ENCODE measurements around the gene PIBF1. TPM values are rescaled to one million over a fixed set of nuclear protein-coding genes. Genes with fewer than 3 reads are reported as not detected.

The PIBF1 gene
- total and polyA plus RNA-seq, 2 of the 4 experiments (the other 2 are of a cell fraction): 5.1 to 13.3 TPM

GRCh38 chr13:73058736-73059459, 277.0 kb downstream of the PIBF1 start, which contains the start of gene KLF5:
TSS of gene KLF5 (plus strand) at chr13:73059005. CDS start at chr13:73059328, 323 bp downstream.
- BruUV-seq (replicated peaks): no TSS peak
- CTCF ChIA-PET: interaction anchor here (0.5 to 1.0 kb wide), 3 partner anchors 13 to 121 kb away, joined by 3 to 4 read pairs (median 3); no protein-coding TSS in a partner anchor
- dilution Hi-C loops (cut with HindIII; ENCODE audit: low sequenced_read_pairs, unreplicated experiment): no loop called here
- TF ChIP-seq USF2 (IDR thresholded peaks at IDR 0.05; ENCODE audit: low read depth, low read length) (no peak), CHD1 (IDR thresholded peaks at IDR 0.05; ENCODE audit: low read depth, low read length) (no peak), RFX5 (IDR thresholded peaks at IDR 0.05; ENCODE audit: low read depth, low read length) (no peak), MAZ (IDR thresholded peaks at IDR 0.05; ENCODE audit: borderline replicate concordance, low read depth, low read length) (peak; percentile 48; the same call in 1 of the 2 replicates), ELK1 (IDR thresholded peaks at IDR 0.05; ENCODE audit: borderline replicate concordance, low read depth, low read length) (no peak), CEBPB (IDR thresholded peaks at IDR 0.05; ENCODE audit: low read depth, low read length) (no peak), FOS (IDR thresholded peaks at IDR 0.05; ENCODE audit: low read depth, low read length) (peak; percentile 71; the same call in 1 of the 2 replicates), SMC3 (IDR thresholded peaks at IDR 0.05; ENCODE audit: low read depth, low read length) (no peak), NFE2L2 (IDR thresholded peaks at IDR 0.05; ENCODE audit: low read depth, low read length) (no peak), MXI1 (IDR thresholded peaks at IDR 0.05; ENCODE audit: borderline replicate concordance, low read depth, low read length) (peak; percentile 98), MAFK (IDR thresholded peaks at IDR 0.05; ENCODE audit: low read depth, low read length) (no peak), BHLHE40 (IDR thresholded peaks at IDR 0.05; ENCODE audit: low read depth, low read length) (no peak), CTCF (conservative IDR thresholded peaks at IDR 0.05; ENCODE audit: low read depth, low read length) (no peak; the same call in 1 of the 2 replicates)

More at GRCh38 chr13:73058736-73059459, 277.0 kb downstream of the PIBF1 start, which contains the start of gene KLF5:
- DNase-seq (peak; percentile 89), ATAC-seq (ENCODE audit: low read depth) (peak; percentile 96)
- peak within 1 kb of the TSS in 1 of 2 experiments; percentile 53; a peak in 1 of 4 replicates for H4K8ac ChIP-seq (ENCODE audit: low read depth in 2 of 2, low read length in 2 of 2)
- peaks cover 5% of the 10 kb centered on the region for H3K4me1 ChIP-seq (ENCODE audit: control insufficient read depth, insufficient read depth, low read length)
- no peaks in the 10 kb centered on the region for H4K20me1 ChIP-seq (ENCODE audit: insufficient read depth, low read length)
- WGBS, 2 experiments (ENCODE audit: extremely low coverage in 2 of 2, insufficient read length in 1 of 2): 0% methylated on average over 30 of the region's 93 CpGs; no CpG with 5 or more reads in 1 of the 2 experiments
- 0 out of 2 replicates have a peak, but pooled peaks cover 3% of the 10 kb centered on the region for H3K9me1 ChIP-seq (ENCODE audit: insufficient read depth, low read length)
- no peak within 1 kb of the TSS for H2AK5ac ChIP-seq (ENCODE audit: low read depth, low read length)
- peak within 1 kb of the TSS; percentile 93 for H2AFZ ChIP-seq (replicated peaks; ENCODE audit: low read length, poor library complexity)
- peak within 1 kb of the TSS; percentile 45; the same call in 1 of the 3 replicates for H2BK15ac ChIP-seq (ENCODE audit: low read depth, low read length)
- H3K79me1 ChIP-seq (ENCODE audit: low read depth in 1 of 2, low read length in 2 of 2): peaks cover 15 to 24% of the 10 kb centered on the region in 2 experiments
- peak within 1 kb of the TSS; percentile 43 for H4K91ac ChIP-seq (ENCODE audit: insufficient read depth, low read depth, low read length)
- intact Hi-C loops (cut with micrococcal nuclease): loop anchor here (1.0 to 10.0 kb wide), 3 partner anchors 276 to 649 kb away; no protein-coding TSS in a partner anchor
- peak within 1 kb of the TSS; percentile 76 for H3K18ac ChIP-seq (ENCODE audit: low read depth, low read length)
- peak within 1 kb of the TSS; percentile 76 for H2BK5ac ChIP-seq (ENCODE audit: low read depth, low read length, poor library complexity, severe bottlenecking)
- H3K27me3 ChIP-seq (ENCODE audit: control insufficient read depth, insufficient read depth, low read length): no peaks in the 10 kb centered on the region
- peak within 1 kb of the TSS; percentile 59; the same call in 1 of the 2 replicates for H3K56ac ChIP-seq (ENCODE audit: extremely low read depth, insufficient read depth, low read length)
- H3K9me3 ChIP-seq (ENCODE audit: control insufficient read depth, insufficient read depth, low read length): no peaks in the 10 kb centered on the region
- peak within 1 kb of the TSS; percentile 85 for H3K23ac ChIP-seq (ENCODE audit: low read depth, low read length)
- H4K5ac ChIP-seq (ENCODE audit: low read depth, low read length): peak within 1 kb of the TSS; percentile 41; the same call in 1 of the 2 replicates
- peak within 1 kb of the TSS; percentile 70 for H3K27ac ChIP-seq (ENCODE audit: insufficient read depth, low read length)
- H3K36me3 ChIP-seq (ENCODE audit: control insufficient read depth, insufficient read depth, low read length): peaks cover 5% of the 10 kb centered on the region
- peak within 1 kb of the TSS; percentile 52 for H3K9ac ChIP-seq (ENCODE audit: low read depth, low read length)
- peak within 1 kb of the TSS; percentile 91 for H3K4me3 ChIP-seq (ENCODE audit: insufficient read depth, low read depth, low read length)
- H2AK9ac ChIP-seq (replicated peaks; ENCODE audit: low read depth, low read length, poor library complexity): peak within 1 kb of the TSS; percentile 76
- H3K4me2 ChIP-seq (ENCODE audit: low read depth, low read length): peak within 1 kb of the TSS; percentile 97
- H3K4ac ChIP-seq (ENCODE audit: low read depth, low read length): peak within 1 kb of the TSS; percentile 61
- POLR2A ChIA-PET (ENCODE audit: unreplicated experiment): interaction anchor here (0.6 kb wide), 3 partner anchors 11 to 23 kb away, joined by 3 to 9 read pairs (median 3); no protein-coding TSS in a partner anchor
- H3K14ac ChIP-seq (replicated peaks; ENCODE audit: low read depth, low read length): peak within 1 kb of the TSS; percentile 90; the same call in 1 of the 2 replicates
- no peak within 1 kb of the TSS for H2BK20ac ChIP-seq (ENCODE audit: low read depth, low read length)
- in situ Hi-C loops (cut with MboI; ENCODE audit: low sequenced_read_pairs): no loop called here
- H2BK120ac ChIP-seq (ENCODE audit: low read depth, low read length): peak within 1 kb of the TSS; percentile 73

All from IMR-90 (cell line).